ENCODE data around the gene DYNC2LI1.

The DYNC2LI1 gene

DNA sequence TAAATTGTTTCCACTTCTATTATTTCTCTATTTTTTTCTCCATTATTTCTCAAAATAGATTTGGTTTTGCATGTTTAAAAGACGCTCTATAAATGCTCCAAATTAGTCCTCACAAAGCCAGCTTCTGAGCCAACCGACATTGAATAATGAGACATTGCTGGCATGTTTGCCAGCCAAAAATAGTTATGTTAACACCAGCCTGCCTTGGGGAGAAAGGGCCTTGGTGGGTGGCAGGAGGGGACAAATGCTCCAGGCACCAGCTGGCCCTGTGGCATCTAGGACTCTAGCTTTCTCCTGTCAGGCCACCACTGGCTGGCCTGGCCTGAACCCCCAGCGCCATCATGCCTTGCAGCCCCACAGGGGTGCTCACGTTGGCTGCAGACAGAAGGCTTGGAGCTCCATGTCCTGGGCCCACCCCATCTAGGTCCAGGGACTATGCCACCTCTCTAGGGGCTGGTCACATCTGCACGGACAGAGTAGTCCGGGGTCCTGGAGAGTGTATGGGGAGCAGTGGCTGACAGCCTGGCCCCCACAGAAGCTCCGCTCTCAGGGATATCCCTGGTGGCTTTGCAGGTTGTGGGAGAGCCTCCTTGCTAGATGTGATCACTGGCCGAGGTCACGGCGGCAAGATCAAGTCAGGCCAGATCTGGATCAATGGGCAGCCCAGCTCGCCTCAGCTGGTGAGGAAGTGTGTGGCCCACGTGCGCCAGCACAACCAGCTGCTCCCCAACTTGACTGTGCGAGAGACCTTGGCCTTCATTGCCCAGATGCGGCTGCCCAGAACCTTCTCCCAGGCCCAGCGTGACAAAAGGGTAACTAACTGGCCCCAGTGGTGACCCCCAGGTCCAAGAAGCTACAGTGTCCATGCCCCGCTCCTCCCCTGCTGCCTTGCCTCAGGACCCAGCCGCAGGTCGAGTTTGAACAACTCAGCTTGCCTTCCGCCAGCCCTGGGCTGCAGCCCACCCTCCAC is 77.5 kb downstream of the DYNC2LI1 start:
- DNase-seq, result no peak

GRCh38 chr2:43852196-43852730 is 78.4 kb downstream of the DYNC2LI1 start:
- no peak for DNase-seq

GRCh38 chr2:43853141-43854081 is 79.6 kb downstream of the DYNC2LI1 start:
- no peak for DNase-seq

DNA sequence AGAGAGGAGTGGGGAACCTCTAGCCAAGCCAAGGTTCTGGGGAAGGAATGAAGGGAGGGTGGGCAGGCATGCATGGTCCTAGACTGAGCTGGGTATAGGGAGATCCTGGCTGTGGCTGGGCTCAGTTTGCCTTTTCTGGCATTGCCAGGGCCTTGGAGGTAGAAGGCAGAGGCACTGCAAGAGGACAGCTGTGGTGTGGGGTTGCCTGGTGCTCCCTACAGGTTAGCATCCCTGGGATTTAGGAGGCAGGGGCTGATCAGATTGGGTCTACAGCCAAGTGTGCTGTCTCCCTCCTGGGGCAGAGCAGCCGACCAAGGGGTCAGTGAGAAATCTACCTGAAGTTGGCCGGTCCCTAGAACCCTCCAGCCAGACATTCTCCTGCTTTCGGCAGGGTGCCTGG is 80.8 kb downstream of the DYNC2LI1 start:
- DNase-seq, result no peak

DNA sequence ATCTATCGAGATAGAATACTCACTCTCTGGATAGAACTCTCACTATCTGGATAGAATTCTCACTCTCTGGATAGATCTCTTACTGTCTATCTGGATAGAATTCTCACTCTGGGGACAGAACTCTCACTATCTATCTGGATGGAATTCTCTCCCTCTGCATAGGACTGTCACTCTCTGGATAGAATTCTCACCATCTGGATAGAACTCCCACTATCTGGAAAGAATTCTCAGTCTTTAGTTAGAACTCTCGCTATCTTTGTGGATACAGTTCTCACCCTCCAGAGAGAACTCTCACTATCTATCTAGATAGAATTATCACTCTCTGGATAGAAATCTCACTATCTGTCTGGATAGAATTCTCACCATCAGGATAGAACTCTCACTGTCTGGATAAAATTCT is 81.5 kb downstream of the DYNC2LI1 start:
- DNase-seq, result no peak

Data from right hindlimb (tissue), 1 donor.